ENCODE results near the gene TBC1D3E.
"Not testable (repeated sequence)": the region's sequence is repeated elsewhere in the genome, so short reads cannot be mapped to it uniquely, and the experiment has no call there.

GRCh38 chr17:38088120-38088519 is 39.6 kb upstream of the TBC1D3E start:
- TF ChIP-seq EZH2 (IDR thresholded peaks at IDR 0.05; ENCODE audit: borderline replicate concordance, low read length); CTCF (conservative IDR thresholded peaks at IDR 0.05 in 1 of 2, IDR thresholded peaks at IDR 0.05 in 1 of 2; ENCODE audit: extremely low read depth in 1 of 2, insufficient read depth in 1 of 2, low read depth in 1 of 2, low read length in 2 of 2): not testable (repeated sequence)
